OCI-LY3 (cell line): ENCODE measurements around the gene CACNA1C.

Experiments
- CTCF ChIP-seq: fragments of 200-600, 300-600 bp; sonication (generic); IDR thresholded peaks from 2 replicates; pipeline ENCODE4 v1.5.1; 2014; ENCODE audit warnings: antibody characterized with exemption, low read length, low read depth
- EZH2phosphoT487 ChIP-seq: fragments of 200-600 bp; shearing (Covaris generic); IDR thresholded peaks from 2 replicates; pipeline ENCODE4 v1.6.1; 2018; ENCODE audit warnings: antibody characterized with exemption, mixed run types, low read depth

DNA sequence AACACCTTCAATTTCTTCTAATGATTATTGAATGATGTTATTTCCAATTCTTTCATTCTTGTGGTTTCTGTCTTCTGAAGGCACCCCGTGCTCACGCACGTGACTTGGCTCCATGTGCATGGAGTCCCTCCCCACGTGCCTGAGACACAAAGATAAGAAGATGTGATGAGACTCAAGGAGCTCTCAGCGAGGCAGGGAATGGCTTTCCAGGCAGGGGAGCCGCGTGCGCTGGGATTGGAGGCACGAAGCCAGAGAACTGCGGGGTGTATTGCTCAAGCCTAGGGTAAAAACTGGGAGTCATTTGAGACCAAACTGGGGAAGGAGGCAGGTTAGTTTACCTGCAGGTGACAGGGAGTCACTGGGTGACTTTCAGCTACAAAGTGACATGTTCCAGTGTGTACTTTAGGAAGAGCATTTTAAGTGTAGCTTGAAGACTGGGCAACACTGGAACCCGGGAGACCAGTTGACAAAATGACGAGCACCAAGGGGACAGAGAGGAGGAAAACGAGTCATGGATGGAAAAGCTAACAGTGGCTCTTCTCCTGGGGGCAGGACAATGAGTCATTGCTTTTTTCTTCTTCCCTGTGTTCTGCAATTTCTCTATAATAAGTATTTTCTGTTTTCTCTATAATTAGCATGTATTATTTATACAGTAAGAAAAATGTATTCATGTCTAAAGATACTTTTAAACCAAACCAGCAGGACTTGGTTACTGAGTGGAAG lies 430.3 kb downstream of the CACNA1C start:
- TF ChIP-seq CTCF (no peak), EZH2phosphoT487 (no peak)
